ENCODE measurements around the gene NDUFS3. TPM values are rescaled to one million over a fixed set of nuclear protein-coding genes. Genes with fewer than 3 reads are reported as not detected.
"Not testable (repeated sequence)": the region's sequence is repeated elsewhere in the genome, so short reads cannot be mapped to it uniquely, and the experiment has no call there.

NDUFS3 gene
- polyA plus RNA-seq, 5 donors, result 101 to 116 (median 108) TPM

- peak; percentile 85 to 89 for DNase-seq
These were observed 26.1 kb upstream of the NDUFS3 start, which contains the start of gene CELF1 for GRCh38 chr11:47552566-47553405. CELF1 (minus strand) TSS chr11:47553132; CDS start chr11:47499523, 53,609 bp downstream.

- peak in 1 of 2 donors; percentile 45 for DNase-seq
These were observed 25.5 kb upstream of the NDUFS3 start for GRCh38 chr11:47553406-47553743.

GRCh38 chr11:47557004-47557403 is 21.9 kb upstream of the NDUFS3 start:
- DNase-seq, result not testable (repeated sequence)

GRCh38 chr11:47558695-47559094 is 20.2 kb upstream of the NDUFS3 start:
- no peak for DNase-seq

GRCh38 chr11:47560426-47560825 is 18.4 kb upstream of the NDUFS3 start:
- DNase-seq, result no peak

- DNase-seq, result not testable (repeated sequence)
These were observed 16.5 kb upstream of the NDUFS3 start for GRCh38 chr11:47562393-47562792.

- not testable (repeated sequence) for DNase-seq
These were observed 14.5 kb upstream of the NDUFS3 start for GRCh38 chr11:47564366-47564765.

GRCh38 chr11:47564933-47565339 is 13.9 kb upstream of the NDUFS3 start:
- no peak for DNase-seq

GRCh38 chr11:47565340-47566148 is 13.3 kb upstream of the NDUFS3 start, which contains the start of gene PTPMT1:
PTPMT1 (plus strand) TSS chr11:47565599; CDS start chr11:47565623, 24 bp downstream.
- DNase-seq, result peak; percentile 61 to 67

- DNase-seq, result no peak
These were observed 12.7 kb upstream of the NDUFS3 start for GRCh38 chr11:47566149-47566698.

GRCh38 chr11:47569646-47570045 is 9.2 kb upstream of the NDUFS3 start:
- no peak for DNase-seq

- no peak for DNase-seq
These were observed 8.1 kb upstream of the NDUFS3 start for GRCh38 chr11:47570651-47571356.

- no peak for DNase-seq
These were observed 7.5 kb upstream of the NDUFS3 start for GRCh38 chr11:47571357-47571729.

- DNase-seq, result no peak
These were observed 7.0 kb upstream of the NDUFS3 start for GRCh38 chr11:47571895-47572294.

- DNase-seq, result no peak
These were observed 6.1 kb upstream of the NDUFS3 start for GRCh38 chr11:47572715-47573255.

- no peak for DNase-seq
These were observed 5.6 kb upstream of the NDUFS3 start for GRCh38 chr11:47573321-47573720.

GRCh38 chr11:47577460-47578041 is 1.3 kb upstream of the NDUFS3 start:
- DNase-seq, result no peak

GRCh38 chr11:47583844-47584243 is 5.0 kb downstream of the NDUFS3 start:
- DNase-seq, result no peak

- DNase-seq, result no peak
These were observed 7.4 kb downstream of the NDUFS3 start, which contains the start of gene FAM180B for GRCh38 chr11:47586098-47586855. FAM180B (plus strand) TSS chr11:47586678; CDS start chr11:47586769, 91 bp downstream.
